ENCODE data around the gene SLC24A1. TPM values are rescaled to one million over a fixed set of nuclear protein-coding genes. Genes with fewer than 3 reads are reported as not detected.

SLC24A1 gene
- 1 to 10 TPM in 8 of 9 donors, under 1 TPM in 1; 0.74 to 6.3 (median 2.2) TPM for total RNA-seq
- polyA plus RNA-seq, result 1 to 10 TPM; 1.0 to 1.4 TPM
- long read RNA-seq, donor 1, partial matches to known transcripts, result 0 of 1 reads
- long read RNA-seq, donor 1, other reads (novel, unspliced or antisense), result 1 of 1 reads
- long read RNA-seq, donor 2, partial matches to known transcripts, result 2 of 2 reads
- long read RNA-seq, donor 2, other reads (novel, unspliced or antisense), result 0 of 2 reads
- long read RNA-seq, donor 3, partial matches to known transcripts, result 0 of 3 reads
- long read RNA-seq, donor 3, other reads (novel, unspliced or antisense), result 3 of 3 reads

GRCh38 chr15:65621638-65622037 is at the start of gene SLC24A1:
TSS of gene SLC24A1 (plus strand) at chr15:65621938. CDS start at chr15:65624081, 2,143 bp downstream.
- Histone ChIP-seq H3K9me3 (no peaks in the 10 kb centered on the region), H3K27me3 (no peaks in the 10 kb centered on the region), H3K36me3 (peaks cover 0 to 28% (median 8%) of the 10 kb centered on the region in 9 donors), H3K4me1 (no peaks in the 10 kb centered on the region), H3K27ac (no peak within 1 kb of the TSS), H3K4me3 (no peak within 1 kb of the TSS)
- WGBS, 4 donors, result 89 to 96% (median 93%) methylated on average over 6 of the region's 6 CpGs
- no peak for ATAC-seq
- TF ChIP-seq POLR2A (IDR thresholded peaks at IDR 0.05), result no peak
- TF ChIP-seq CTCF (IDR thresholded peaks at IDR 0.05), result no peak
- DNase-seq, result no peak
- intact Hi-C loops (cut with DNase I), result no loop called here

- H3K27ac ChIP-seq, result no peak overlapping the region
- no peak for TF ChIP-seq CTCF (IDR thresholded peaks at IDR 0.05)
- TF ChIP-seq POLR2A (IDR thresholded peaks at IDR 0.05), result no peak
- intact Hi-C loops (cut with DNase I), result no loop called here
- peaks cover 0 to 4% (median 0%) of the 10 kb centered on the region in 12 donors for H3K9me3 ChIP-seq
- DNase-seq (no peak), ATAC-seq (no peak)
- H3K27me3 ChIP-seq, result no peaks in the 10 kb centered on the region
- no peak overlapping the region for H3K4me3 ChIP-seq
- peaks cover 0 to 11% (median 0%) of the 10 kb centered on the region in 12 donors for H3K4me1 ChIP-seq
- H3K36me3 ChIP-seq, result peaks cover 0 to 93% (median 69%) of the 10 kb centered on the region in 9 donors
- 92 to 98% (median 96%) methylated on average over 2 of the region's 2 CpGs for WGBS, 4 donors
Measured at GRCh38 chr15:65571971-65572370, 49.8 kb upstream of the SLC24A1 start.

- Histone ChIP-seq H3K27me3 (no peaks in the 10 kb centered on the region), H3K4me1 (peaks cover 0 to 11% (median 0%) of the 10 kb centered on the region in 12 donors), H3K9me3 (no peaks in the 10 kb centered on the region), H3K27ac (no peak overlapping the region), H3K36me3 (peaks cover 0 to 93% (median 80%) of the 10 kb centered on the region in 9 donors), H3K4me3 (no peak overlapping the region)
- intact Hi-C loops (cut with DNase I), result no loop called here
- WGBS, 4 donors, result 97 to 100% (median 100%) methylated on average over 1 of the region's 1 CpG
- ATAC-seq (no peak), DNase-seq (no peak)
- TF ChIP-seq CTCF (IDR thresholded peaks at IDR 0.05) (no peak), POLR2A (IDR thresholded peaks at IDR 0.05) (no peak)
Measured at GRCh38 chr15:65576664-65577063, 45.1 kb upstream of the SLC24A1 start.

GRCh38 chr15:65577129-65577996 is 44.4 kb upstream of the SLC24A1 start:
- no peak for TF ChIP-seq POLR2A (IDR thresholded peaks at IDR 0.05)
- no peak for TF ChIP-seq CTCF (IDR thresholded peaks at IDR 0.05)
- no peaks in the 10 kb centered on the region for H3K27me3 ChIP-seq
- H3K9me3 ChIP-seq, result no peaks in the 10 kb centered on the region

More at GRCh38 chr15:65577129-65577996, 44.4 kb upstream of the SLC24A1 start:
- ATAC-seq (peak in 2 of 4 donors; percentile 7 to 29), DNase-seq (no peak)
- intact Hi-C loops (cut with DNase I), result no loop called here
- Histone ChIP-seq H3K4me3 (no peak overlapping the region), H3K36me3 (peaks cover 0 to 93% (median 80%) of the 10 kb centered on the region in 9 donors), H3K27ac (no peak overlapping the region), H3K4me1 (peaks cover 0 to 11% (median 0%) of the 10 kb centered on the region in 12 donors)
- 82 to 91% (median 88%) methylated on average over 6 of the region's 6 CpGs for WGBS, 4 donors
